ENCODE data around the gene CSNK1E. TPM values are rescaled to one million over a fixed set of nuclear protein-coding genes. Genes with fewer than 3 reads are reported as not detected.
A peak's percentile ranks its signal among the peaks of the same experiment; 100 is the strongest.

CSNK1E gene
- polyA plus RNA-seq, 6 donors from 2014 or later: 5.8 to 19.6 (median 10.0) TPM

GRCh38 chr22:38295863-38296262 lies 21.4 kb downstream of the CSNK1E start:
- Mint-ChIP-seq H3K4me3 (peak overlapping the region in 1 of 8 donors; percentile 15), H3K27ac (no peak overlapping the region), H3K36me3 (peaks cover 8 to 21% of the 10 kb centered on the region in 2 donors), H3K27me3 (no peaks in the 10 kb centered on the region), H3K4me1 (peaks cover 0 to 5% (median 4%) of the 10 kb centered on the region in 3 donors), H3K9me3 (no peaks in the 10 kb centered on the region)
- ATAC-seq (ENCODE audit: low read depth in 2 of 2) (no peak), DNase-seq (no peak)

GRCh38 chr22:38295339-38295738 lies 21.9 kb downstream of the CSNK1E start:
- Mint-ChIP-seq H3K4me1 (peaks cover 0 to 6% (median 5%) of the 10 kb centered on the region in 3 donors), H3K36me3 (peaks cover 6 to 17% of the 10 kb centered on the region in 2 donors), H3K27ac (peak overlapping the region in 1 of 6 donors; percentile 79), H3K9me3 (no peaks in the 10 kb centered on the region), H3K4me3 (no peak overlapping the region), H3K27me3 (no peaks in the 10 kb centered on the region)
- no peak for DNase-seq
- no peak for ATAC-seq (ENCODE audit: low read depth in 2 of 2)

GRCh38 chr22:38294193-38294592 lies 23.0 kb downstream of the CSNK1E start:
- no peak for ATAC-seq (ENCODE audit: low read depth in 2 of 2)
- no peak overlapping the region for H3K4me3 Mint-ChIP-seq
- peak overlapping the region in 1 of 6 donors; percentile 3 for H3K27ac Mint-ChIP-seq
- H3K36me3 Mint-ChIP-seq: peaks cover 0 to 9% of the 10 kb centered on the region in 2 donors
- H3K4me1 Mint-ChIP-seq: peaks cover 0 to 6% (median 0%) of the 10 kb centered on the region in 3 donors
- no peaks in the 10 kb centered on the region for H3K9me3 Mint-ChIP-seq
- no peaks in the 10 kb centered on the region for H3K27me3 Mint-ChIP-seq
- DNase-seq: no peak

GRCh38 chr22:38292694-38293093 lies 24.5 kb downstream of the CSNK1E start:
- H3K4me3 Mint-ChIP-seq: no peak overlapping the region
- ATAC-seq (ENCODE audit: low read depth in 2 of 2): no peak
- H3K36me3 Mint-ChIP-seq: no peaks in the 10 kb centered on the region
- H3K4me1 Mint-ChIP-seq: peaks cover 0 to 6% (median 0%) of the 10 kb centered on the region in 3 donors
- no peak for DNase-seq
- no peaks in the 10 kb centered on the region for H3K9me3 Mint-ChIP-seq
- no peak overlapping the region for H3K27ac Mint-ChIP-seq
- H3K27me3 Mint-ChIP-seq: no peaks in the 10 kb centered on the region

- Mint-ChIP-seq H3K4me3 (no peak overlapping the region), H3K36me3 (no peaks in the 10 kb centered on the region), H3K27ac (peak overlapping the region in 3 of 6 donors; percentile 63 to 84 (median 76)), H3K9me3 (peaks cover 0 to 2% (median 0%) of the 10 kb centered on the region in 7 donors), H3K4me1 (peaks cover 0 to 6% (median 0%) of the 10 kb centered on the region in 3 donors), H3K27me3 (no peaks in the 10 kb centered on the region)
- DNase-seq (no peak), ATAC-seq (ENCODE audit: low read depth in 2 of 2) (no peak)
Measured at GRCh38 chr22:38291201-38291777, 25.9 kb downstream of the CSNK1E start.

- ATAC-seq (ENCODE audit: low read depth in 2 of 2): no peak
- DNase-seq: no peak
- Mint-ChIP-seq H3K36me3 (no peaks in the 10 kb centered on the region), H3K4me3 (no peak overlapping the region), H3K27ac (peak overlapping the region in 1 of 6 donors; percentile 70), H3K9me3 (peaks cover 0 to 2% (median 0%) of the 10 kb centered on the region in 7 donors), H3K27me3 (no peaks in the 10 kb centered on the region), H3K4me1 (peaks cover 0 to 6% (median 0%) of the 10 kb centered on the region in 3 donors)
Measured at GRCh38 chr22:38290347-38290746, 26.9 kb downstream of the CSNK1E start.

- DNase-seq: no peak
- H3K27me3 Mint-ChIP-seq: no peaks in the 10 kb centered on the region
- peak overlapping the region in 1 of 6 donors; percentile 70 for H3K27ac Mint-ChIP-seq
- no peak for ATAC-seq (ENCODE audit: low read depth in 2 of 2)
- peaks cover 0 to 6% (median 0%) of the 10 kb centered on the region in 3 donors for H3K4me1 Mint-ChIP-seq
- peaks cover 0 to 2% (median 0%) of the 10 kb centered on the region in 7 donors for H3K9me3 Mint-ChIP-seq
- no peaks in the 10 kb centered on the region for H3K36me3 Mint-ChIP-seq
- H3K4me3 Mint-ChIP-seq: no peak overlapping the region
Measured at GRCh38 chr22:38289583-38290082, 27.6 kb downstream of the CSNK1E start.

- no peak for DNase-seq
- H3K9me3 Mint-ChIP-seq: peaks cover 0 to 2% (median 0%) of the 10 kb centered on the region in 7 donors
- ATAC-seq (ENCODE audit: low read depth in 2 of 2): no peak
- H3K4me3 Mint-ChIP-seq: peak overlapping the region in 1 of 8 donors; percentile 29
- peaks cover 0 to 6% (median 0%) of the 10 kb centered on the region in 3 donors for H3K4me1 Mint-ChIP-seq
- H3K36me3 Mint-ChIP-seq: no peaks in the 10 kb centered on the region
- H3K27ac Mint-ChIP-seq: peak overlapping the region in 1 of 6 donors; percentile 65
- H3K27me3 Mint-ChIP-seq: no peaks in the 10 kb centered on the region
Measured at GRCh38 chr22:38286915-38287669, 30.1 kb downstream of the CSNK1E start.

GRCh38 chr22:38285018-38285417 lies 32.2 kb downstream of the CSNK1E start:
- ATAC-seq (ENCODE audit: low read depth in 2 of 2) (no peak), DNase-seq (no peak)
- H3K4me1 Mint-ChIP-seq: no peaks in the 10 kb centered on the region

GRCh38 chr22:38284042-38284402 lies 33.2 kb downstream of the CSNK1E start:
- Mint-ChIP-seq H3K27me3 (no peaks in the 10 kb centered on the region), H3K4me3 (no peak overlapping the region), H3K4me1 (no peaks in the 10 kb centered on the region), H3K36me3 (no peaks in the 10 kb centered on the region), H3K9me3 (peaks cover 0 to 2% (median 0%) of the 10 kb centered on the region in 7 donors), H3K27ac (peak overlapping the region in 1 of 6 donors; percentile 51)
- ATAC-seq (ENCODE audit: low read depth in 2 of 2) (no peak), DNase-seq (no peak)

More at GRCh38 chr22:38285018-38285417, 32.2 kb downstream of the CSNK1E start:
- H3K27me3 Mint-ChIP-seq: no peaks in the 10 kb centered on the region
- peaks cover 0 to 2% (median 0%) of the 10 kb centered on the region in 7 donors for H3K9me3 Mint-ChIP-seq
- H3K4me3 Mint-ChIP-seq: peak overlapping the region in 1 of 8 donors; percentile 61
- no peak overlapping the region for H3K27ac Mint-ChIP-seq
- H3K36me3 Mint-ChIP-seq: no peaks in the 10 kb centered on the region

GRCh38 chr22:38282397-38282796 lies 34.8 kb downstream of the CSNK1E start:
- no peak overlapping the region for H3K4me3 Mint-ChIP-seq
- peaks cover 0 to 3% (median 0%) of the 10 kb centered on the region in 3 donors for H3K4me1 Mint-ChIP-seq
- DNase-seq (no peak), ATAC-seq (ENCODE audit: low read depth in 2 of 2) (no peak)
- H3K27ac Mint-ChIP-seq: no peak overlapping the region
- peaks cover 0 to 5% (median 0%) of the 10 kb centered on the region in 3 donors for H3K27me3 Mint-ChIP-seq
- H3K9me3 Mint-ChIP-seq: peaks cover 0 to under 1% (median 0%) of the 10 kb centered on the region in 7 donors
- H3K36me3 Mint-ChIP-seq: no peaks in the 10 kb centered on the region

- DNase-seq (no peak), ATAC-seq (ENCODE audit: low read depth in 2 of 2) (no peak)
- H3K36me3 Mint-ChIP-seq: no peaks in the 10 kb centered on the region
- H3K27ac Mint-ChIP-seq: no peak overlapping the region
- peaks cover 21 to 29% (median 22%) of the 10 kb centered on the region in 3 donors for H3K4me1 Mint-ChIP-seq
- peak overlapping the region in 1 of 8 donors; percentile 62 for H3K4me3 Mint-ChIP-seq
- H3K27me3 Mint-ChIP-seq: peaks cover 0 to 11% (median 0%) of the 10 kb centered on the region in 3 donors
- no peaks in the 10 kb centered on the region for H3K9me3 Mint-ChIP-seq
Measured at GRCh38 chr22:38276166-38276565, 41.1 kb downstream of the CSNK1E start.

GRCh38 chr22:38273135-38273826 lies 44.0 kb downstream of the CSNK1E start:
- no peaks in the 10 kb centered on the region for H3K36me3 Mint-ChIP-seq
- peak overlapping the region; percentile 34 to 96 (median 92) for H3K27ac Mint-ChIP-seq
- H3K4me1 Mint-ChIP-seq: peaks cover 27 to 39% (median 37%) of the 10 kb centered on the region in 3 donors
- H3K4me3 Mint-ChIP-seq: peak overlapping the region; percentile 89 to 95 (median 94)
- no peaks in the 10 kb centered on the region for H3K9me3 Mint-ChIP-seq
- peak in 1 of 2 donors; percentile 3 for ATAC-seq (ENCODE audit: low read depth in 2 of 2)
- no peak for DNase-seq
- peaks cover 0 to 11% (median 0%) of the 10 kb centered on the region in 3 donors for H3K27me3 Mint-ChIP-seq

All from naive B cell (primary cell).